CD4-positive, alpha-beta T cell treated with Interleukin-6 for 4 hours (primary cell): ENCODE results near the gene IL1RN.
A peak's percentile ranks its signal among the peaks of the same experiment; 100 is the strongest.

ENCODE experiments used
- DNase-seq: peaks from one replicate; pipeline ENCODE4 v3.0.0-alpha.2; 2020; ENCODE audit warnings: mixed read lengths

IL1RN gene

GRCh38 chr2:113175042-113175628 lies 47.7 kb downstream of the IL1RN start:
- DNase-seq, result peak; percentile 78

GRCh38 chr2:113175736-113176695 lies 48.6 kb downstream of the IL1RN start:
- DNase-seq, result peak; percentile 61

- DNase-seq, result no peak
Measured at GRCh38 chr2:113176696-113177355, 49.4 kb downstream of the IL1RN start.

- DNase-seq, result no peak
Measured at GRCh38 chr2:113178069-113178746, 50.8 kb downstream of the IL1RN start.

GRCh38 chr2:113178891-113179290 lies 51.5 kb downstream of the IL1RN start:
- peak; percentile 69 for DNase-seq

GRCh38 chr2:113179446-113180045 lies 52.1 kb downstream of the IL1RN start:
- DNase-seq, result no peak

- DNase-seq, result peak; percentile 58
Measured at GRCh38 chr2:113180131-113180946, 52.9 kb downstream of the IL1RN start.

- peak; percentile 47 for DNase-seq
Measured at GRCh38 chr2:113181258-113182051, 54.1 kb downstream of the IL1RN start.

GRCh38 chr2:113182471-113183260 lies 55.3 kb downstream of the IL1RN start:
- no peak for DNase-seq

GRCh38 chr2:113183264-113183663 lies 55.9 kb downstream of the IL1RN start:
- DNase-seq, result no peak
